Upper lobe of left lung (tissue), 4 donors: Measurements from ENCODE around the gene PLAC9.

Experiments used
- EP300 ChIP-seq, 4 donors: sonication (generic); formaldehyde crosslinking; IDR thresholded peaks; one replicate each; pipeline ENCODE4 v1.5.1; 2017; ENCODE audit warnings: antibody characterized with exemption in 4 of 4, control low read depth in 2 of 4
- POLR2AphosphoS5 ChIP-seq, 2 donors: sonication (generic); formaldehyde crosslinking; IDR thresholded peaks; one replicate each; pipeline ENCODE4 v1.5.1; 2017; ENCODE audit warnings: antibody characterized with exemption in 2 of 2
- TF ChIP-seq, protein P1 (sequence below), 6 experiments: fragments of 450-650 bp in 4 of 6; fragments of 200-600 bp in 2 of 6; sonication (generic) in 2 of 6; IDR thresholded peaks; one replicate each; pipeline ENCODE4 v1.5.1; 2016 to 2019; ENCODE audit warnings: antibody characterized with exemption in 6 of 6

DNA sequence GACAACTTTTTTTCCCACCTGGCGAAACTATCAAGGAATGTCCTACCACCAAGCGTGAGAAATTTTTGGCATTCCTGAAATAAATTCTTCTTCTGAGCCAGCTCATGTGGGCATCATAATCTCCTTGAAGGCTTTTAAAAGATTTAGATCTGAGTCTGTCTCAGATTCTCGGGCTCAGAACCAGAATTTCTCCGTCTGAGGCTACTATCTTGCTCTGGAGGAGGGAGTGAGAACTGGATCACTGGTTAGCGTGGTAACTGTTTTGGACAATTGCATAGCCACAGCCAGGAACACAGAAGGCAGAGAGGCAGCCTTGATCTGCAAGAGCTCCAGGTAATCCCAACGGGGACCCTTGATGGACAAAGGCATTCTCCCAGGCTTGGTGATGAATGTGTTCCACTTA is 1.0 kb upstream of the PLAC9 start:
- TF ChIP-seq, protein P1, sequence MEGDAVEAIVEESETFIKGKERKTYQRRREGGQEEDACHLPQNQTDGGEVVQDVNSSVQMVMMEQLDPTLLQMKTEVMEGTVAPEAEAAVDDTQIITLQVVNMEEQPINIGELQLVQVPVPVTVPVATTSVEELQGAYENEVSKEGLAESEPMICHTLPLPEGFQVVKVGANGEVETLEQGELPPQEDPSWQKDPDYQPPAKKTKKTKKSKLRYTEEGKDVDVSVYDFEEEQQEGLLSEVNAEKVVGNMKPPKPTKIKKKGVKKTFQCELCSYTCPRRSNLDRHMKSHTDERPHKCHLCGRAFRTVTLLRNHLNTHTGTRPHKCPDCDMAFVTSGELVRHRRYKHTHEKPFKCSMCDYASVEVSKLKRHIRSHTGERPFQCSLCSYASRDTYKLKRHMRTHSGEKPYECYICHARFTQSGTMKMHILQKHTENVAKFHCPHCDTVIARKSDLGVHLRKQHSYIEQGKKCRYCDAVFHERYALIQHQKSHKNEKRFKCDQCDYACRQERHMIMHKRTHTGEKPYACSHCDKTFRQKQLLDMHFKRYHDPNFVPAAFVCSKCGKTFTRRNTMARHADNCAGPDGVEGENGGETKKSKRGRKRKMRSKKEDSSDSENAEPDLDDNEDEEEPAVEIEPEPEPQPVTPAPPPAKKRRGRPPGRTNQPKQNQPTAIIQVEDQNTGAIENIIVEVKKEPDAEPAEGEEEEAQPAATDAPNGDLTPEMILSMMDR (IDR thresholded peaks at IDR 0.05): no peak
- TF ChIP-seq POLR2AphosphoS5 (IDR thresholded peaks at IDR 0.05): no peak
- TF ChIP-seq EP300 (IDR thresholded peaks at IDR 0.05): no peak
